Measurements from ENCODE around the gene MAP1S.
"Not testable (repeated sequence)": the region's sequence is repeated elsewhere in the genome, so short reads cannot be mapped to it uniquely, and the experiment has no call there.

The MAP1S gene

GRCh38 chr19:17762505-17763229 lies 43.4 kb downstream of the MAP1S start:
- peak; percentile 33 for DNase-seq (ENCODE audit: low spot score)

DNA sequence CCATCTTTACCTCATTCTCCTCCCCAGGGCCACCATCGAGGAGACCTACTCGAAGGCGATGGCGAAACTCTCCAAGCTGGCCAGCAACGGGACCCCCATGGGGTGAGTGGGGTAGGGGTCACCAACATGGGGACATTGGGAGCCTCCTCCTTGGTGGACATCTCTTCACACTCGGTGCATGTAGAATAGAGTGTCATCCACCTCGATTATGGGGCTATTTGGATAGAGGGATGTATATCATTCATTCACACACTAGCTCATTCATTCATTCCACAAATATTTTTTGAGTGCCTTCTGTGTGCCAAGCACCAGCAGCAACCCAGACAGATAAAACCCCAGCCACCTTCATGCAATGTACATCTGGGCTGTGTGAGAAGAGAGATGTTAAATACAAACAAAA lies 45.1 kb downstream of the MAP1S start:
- no peak for DNase-seq (ENCODE audit: low spot score)

GRCh38 chr19:17765069-17765618 lies 45.9 kb downstream of the MAP1S start:
- no peak for DNase-seq (ENCODE audit: low spot score)

DNA sequence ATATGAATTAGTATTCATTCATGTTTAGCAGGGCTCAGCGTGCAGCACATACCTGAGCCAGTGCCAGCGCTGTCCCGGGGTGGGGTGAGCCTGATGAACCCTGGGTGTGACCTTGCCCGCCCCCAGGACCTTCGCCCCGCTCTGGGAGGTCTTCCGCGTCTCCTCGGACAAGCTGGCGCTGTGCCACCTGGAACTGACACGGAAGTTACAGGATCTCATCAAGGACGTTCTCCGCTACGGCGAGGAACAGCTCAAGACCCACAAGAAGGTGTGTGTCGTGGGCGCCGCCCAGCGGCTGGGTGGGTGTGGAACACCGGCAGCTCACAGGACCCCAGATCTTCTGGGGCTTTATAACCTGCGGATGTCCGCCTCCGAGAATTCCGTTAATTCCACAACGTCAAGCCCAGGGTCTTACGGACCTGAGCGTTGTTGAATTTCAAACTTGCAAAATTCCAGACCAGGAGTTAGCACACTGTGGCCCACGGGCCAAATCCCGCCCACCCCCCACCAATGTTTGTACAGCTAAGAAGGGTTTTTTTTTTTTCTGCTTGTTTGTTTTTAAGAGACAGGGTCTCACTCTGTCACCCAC lies 47.4 kb downstream of the MAP1S start:
- peak; percentile 87 for DNase-seq (ENCODE audit: low spot score)

- DNase-seq (ENCODE audit: low spot score) = no peak
Measured at GRCh38 chr19:17767559-17767958, 48.3 kb downstream of the MAP1S start.

- DNase-seq (ENCODE audit: low spot score) = no peak
Measured at GRCh38 chr19:17770613-17771012, 51.3 kb downstream of the MAP1S start.

DNA sequence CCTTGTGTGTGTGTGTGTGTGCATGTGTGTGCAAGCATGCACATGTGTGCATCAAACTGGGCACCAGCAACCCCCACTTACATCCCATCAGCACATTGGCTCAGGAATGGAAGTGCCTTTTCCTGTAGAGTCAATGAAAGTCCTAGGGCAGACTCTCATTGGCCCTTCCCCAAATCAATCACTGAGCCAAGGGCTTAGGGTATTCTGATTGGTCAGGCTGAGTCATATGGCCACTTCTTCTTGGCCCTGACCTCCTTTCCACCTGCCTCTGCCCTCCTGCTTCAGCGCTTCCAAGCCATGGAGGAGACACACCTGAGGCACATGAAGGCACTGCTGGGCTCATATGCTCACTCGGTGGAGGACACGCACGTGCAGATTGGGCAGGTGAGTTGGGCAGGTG lies 52.9 kb downstream of the MAP1S start:
- DNase-seq (ENCODE audit: low spot score) = no peak

GRCh38 chr19:17775245-17775927 lies 56.1 kb downstream of the MAP1S start:
- DNase-seq (ENCODE audit: low spot score) = peak; percentile 37

DNA sequence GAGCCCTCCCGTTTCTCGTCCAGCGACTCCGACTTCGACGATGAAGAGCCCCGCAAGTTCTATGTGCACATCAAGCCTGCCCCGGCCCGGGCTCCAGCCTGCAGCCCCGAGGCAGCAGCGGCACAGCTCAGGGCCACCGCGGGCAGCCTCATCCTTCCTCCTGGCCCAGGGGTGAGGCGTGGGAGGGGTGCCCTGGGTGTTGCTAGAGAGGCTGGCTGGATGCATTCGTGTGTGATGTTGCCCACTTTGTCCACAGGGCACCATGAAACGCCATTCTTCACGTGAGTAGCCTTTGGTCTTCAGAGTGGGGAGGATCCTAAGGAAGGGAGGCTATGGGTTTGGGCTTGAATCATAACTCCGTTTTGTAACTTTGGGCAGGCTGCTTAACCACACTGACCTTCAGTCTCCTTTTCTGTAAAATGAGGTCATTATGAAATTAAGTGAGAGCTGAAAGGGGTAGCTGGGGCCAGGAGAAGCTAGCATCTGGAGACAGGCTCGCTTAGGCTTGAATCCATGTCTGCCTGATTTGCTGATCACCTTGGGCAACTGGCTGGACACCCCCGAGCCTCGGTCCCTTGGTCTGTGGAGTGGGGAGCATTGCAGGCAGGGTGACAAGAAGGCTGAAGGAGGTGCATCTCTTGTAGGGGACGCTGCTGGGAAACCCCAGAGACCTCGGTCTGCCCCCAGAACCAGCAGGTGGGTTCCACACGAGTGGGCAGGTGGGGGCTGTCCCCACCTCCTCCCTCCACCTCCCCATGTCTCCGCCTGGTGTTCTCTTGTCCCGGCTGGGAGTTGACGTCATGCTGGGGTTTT lies 56.9 kb downstream of the MAP1S start:
- DNase-seq (ENCODE audit: low spot score) = no peak

GRCh38 chr19:17777840-17778239 lies 58.6 kb downstream of the MAP1S start:
- DNase-seq (ENCODE audit: low spot score) = not testable (repeated sequence)

- DNase-seq (ENCODE audit: low spot score) = peak; percentile 73
Measured at GRCh38 chr19:17778251-17778967, 59.1 kb downstream of the MAP1S start.

DNA sequence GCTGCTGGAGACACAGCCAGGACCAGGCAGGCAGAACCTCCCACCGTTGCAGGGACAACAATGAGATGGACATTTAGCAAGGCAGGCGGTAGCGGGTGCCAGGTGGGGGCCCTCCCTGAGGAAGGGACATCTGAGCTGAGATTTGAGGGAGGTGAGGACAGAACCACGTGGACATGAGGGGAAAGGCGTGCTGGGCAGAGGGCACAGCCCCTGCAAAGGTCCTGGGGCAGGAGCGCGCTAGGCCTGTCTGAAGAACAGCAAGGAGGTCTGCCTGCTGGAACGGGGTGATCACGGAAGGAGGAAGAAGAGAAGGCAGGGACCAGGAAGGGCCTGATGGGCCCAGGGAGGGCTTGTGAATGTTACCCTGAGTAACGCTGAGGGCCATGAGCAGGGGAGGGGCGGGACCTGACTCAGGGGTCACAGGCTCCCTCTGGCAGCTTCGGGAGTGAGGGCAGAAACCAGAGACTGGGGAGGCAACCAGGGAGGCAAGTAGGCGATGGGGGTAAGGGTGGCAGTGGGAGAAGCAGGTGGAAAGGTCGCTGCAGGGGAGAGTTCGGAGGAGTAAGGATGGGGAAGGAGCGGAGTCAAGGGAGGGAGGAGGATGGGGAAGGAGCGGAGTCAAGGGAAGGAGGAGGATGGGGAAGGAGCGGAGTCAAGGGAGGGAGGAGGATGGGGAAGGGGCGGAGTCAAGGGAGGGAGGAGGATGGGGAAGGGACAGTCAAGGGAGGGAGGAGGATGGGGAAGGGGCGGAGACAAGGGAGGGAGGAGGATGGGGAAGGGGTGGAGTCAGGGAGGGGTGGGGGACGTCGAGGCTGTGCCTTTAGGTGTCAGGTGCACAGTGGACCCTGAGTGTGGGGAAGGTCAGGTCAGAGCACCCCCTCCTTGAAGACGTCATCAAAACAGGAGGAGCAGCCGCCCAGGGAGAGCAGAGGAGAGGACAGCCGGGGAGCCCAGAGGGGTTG lies 60.0 kb downstream of the MAP1S start:
- peak; percentile 52 for DNase-seq (ENCODE audit: low spot score)

DNA sequence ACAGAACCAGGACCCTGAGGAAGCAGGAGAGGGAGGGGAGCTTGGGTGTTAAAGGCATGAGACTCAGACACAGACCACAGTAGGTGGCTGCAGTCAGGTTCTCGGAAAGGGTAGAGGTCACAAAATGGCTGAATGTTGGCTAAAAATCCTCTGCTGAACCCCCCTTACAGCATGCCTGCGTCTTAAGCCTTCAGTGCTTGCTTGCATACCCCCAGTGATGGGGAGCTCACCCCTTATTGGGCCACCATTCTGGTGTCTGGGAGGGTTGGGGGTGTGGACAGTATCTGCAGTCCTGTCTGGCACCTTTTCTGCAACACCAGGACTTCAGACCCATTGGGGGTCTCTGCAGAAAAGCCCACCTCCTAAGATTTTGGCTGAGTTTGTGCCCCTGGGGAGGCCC lies 61.5 kb downstream of the MAP1S start:
- DNase-seq (ENCODE audit: low spot score) = no peak

DNA sequence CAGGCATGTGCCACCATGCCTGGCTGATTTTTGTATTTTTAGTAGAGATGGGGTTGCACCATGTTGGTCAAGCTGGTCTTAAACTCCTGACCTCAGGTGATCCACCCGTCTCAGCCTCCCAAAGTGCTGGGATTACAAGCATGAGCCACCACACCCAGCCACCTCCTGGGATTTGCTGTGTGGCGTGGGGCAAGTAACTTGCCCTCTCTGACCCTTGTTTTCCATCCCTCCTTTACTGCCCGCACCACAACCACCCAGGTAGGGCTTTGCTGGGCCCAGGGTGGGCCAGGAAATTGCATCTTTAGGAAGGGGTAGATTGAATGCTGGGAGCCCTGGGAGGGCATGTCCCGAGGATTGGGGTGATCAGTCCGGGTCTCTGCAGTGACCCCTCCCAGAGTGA lies 64.4 kb downstream of the MAP1S start:
- DNase-seq (ENCODE audit: low spot score) = not testable (repeated sequence)

All from kidney tubule cell (primary cell).